Tibial nerve (tissue), 3 donors: ENCODE results near the gene FNDC5.

ENCODE experiments used
- CTCF ChIP-seq, 5 experiments: fragments of 200-600 bp in 3 of 5; fragments of 450-650 bp in 2 of 5; sonication (generic) in 3 of 5; IDR thresholded peaks; one replicate each; pipeline ENCODE4 v1.5.1; 2016 to 2019; ENCODE audit warnings: antibody characterized with exemption in 5 of 5, mild to moderate bottlenecking in 3 of 5, moderate library complexity in 2 of 5
- POLR2A ChIP-seq, 2 donors: fragments of 450-650 bp; IDR thresholded peaks; one replicate each; pipeline ENCODE4 v1.6.1; 2017; ENCODE audit warnings: antibody characterized with exemption in 2 of 2, mild to moderate bottlenecking in 2 of 2, moderate library complexity in 2 of 2

GRCh38 chr1:32894681-32895080 lies 24.0 kb upstream of the FNDC5 start:
- no peak for TF ChIP-seq POLR2A (IDR thresholded peaks at IDR 0.05)
- no peak for TF ChIP-seq CTCF (IDR thresholded peaks at IDR 0.05)
